CD4-positive, CD25-positive, alpha-beta regulatory T cell (primary cell): ENCODE data around the gene GCAT. TPM values are rescaled to one million over a fixed set of nuclear protein-coding genes. Genes with fewer than 3 reads are reported as not detected.

ENCODE experiments used
- ATAC-seq, 2 donors: fragments of 150-1000 bp; cut with Tn5 transposase; one replicate each; pipeline ENCODE4 v1.10.0; 2021; ENCODE audit warnings: low read depth in 2 of 2, moderate number of reproducible peaks in 2 of 2, moderate library complexity in 1 of 2
- DNase-seq, 3 donors: peaks; one replicate each; pipeline versions ENCODE4 v3.0.0 to v3.0.0-alpha.2; 2012 to 2022; ENCODE audit warnings: mixed read lengths in 1 of 3
- H3K27ac ChIP-seq: one replicate; pipeline ENCODE4 v1.7.0; 2013; ENCODE audit warnings: mild to moderate bottlenecking, low read length; ENCODE audit not compliant: insufficient read depth, poor library complexity, severe bottlenecking
- H3K27me3 ChIP-seq: one replicate; pipeline ENCODE4 v1.7.0; 2013; ENCODE audit warnings: low read length; ENCODE audit not compliant: control insufficient read depth, insufficient read depth
- H3K36me3 ChIP-seq: one replicate; pipeline ENCODE4 v1.7.0; 2013; ENCODE audit warnings: mild to moderate bottlenecking, low read length, moderate library complexity; ENCODE audit not compliant: control insufficient read depth, insufficient read depth
- H3K4me1 ChIP-seq: 2 replicates; pipeline ENCODE4 v1.7.0; 2013; ENCODE audit warnings: mild to moderate bottlenecking, low read length; ENCODE audit not compliant: insufficient read depth, control insufficient read depth, poor library complexity, severe bottlenecking
- H3K4me3 ChIP-seq: one replicate; pipeline ENCODE4 v1.7.0; 2013; ENCODE audit warnings: low read depth, mild to moderate bottlenecking, low read length, moderate library complexity
- H3K9me3 ChIP-seq, 2 experiments: 1 replicate in 1 of 2; 2 replicates in 1 of 2; pipeline ENCODE4 v1.7.0; 2013; ENCODE audit warnings: low read length in 2 of 2, mild to moderate bottlenecking in 1 of 2, moderate library complexity in 1 of 2; ENCODE audit not compliant: control insufficient read depth in 2 of 2
- H3K27ac Mint-ChIP-seq, 3 donors: one replicate each; pipeline ENCODE4 v1.8.0; 2020 to 2022; ENCODE audit warnings: mild to moderate bottlenecking in 3 of 3, mixed read lengths in 3 of 3, moderate library complexity in 2 of 3
- H3K27me3 Mint-ChIP-seq: one replicate; pipeline ENCODE4 v1.8.0; 2022; ENCODE audit warnings: mild to moderate bottlenecking, mixed read lengths
- H3K36me3 Mint-ChIP-seq: one replicate; pipeline ENCODE4 v1.8.0; 2020; ENCODE audit warnings: mixed read lengths
- H3K4me1 Mint-ChIP-seq, 4 donors: one replicate each; pipeline ENCODE4 v1.8.0; 2020 to 2022; ENCODE audit warnings: mixed read lengths in 4 of 4, mild to moderate bottlenecking in 1 of 4
- H3K4me3 Mint-ChIP-seq, 4 donors: one replicate each; pipeline ENCODE4 v1.8.0; 2020 to 2022; ENCODE audit warnings: mild to moderate bottlenecking in 4 of 4, mixed read lengths in 4 of 4, moderate library complexity in 3 of 4
- H3K9me3 Mint-ChIP-seq, 7 donors: one replicate each; pipeline ENCODE4 v1.8.0; 2020 to 2022; ENCODE audit warnings: mixed read lengths in 7 of 7, mild to moderate bottlenecking in 3 of 7, moderate library complexity in 2 of 7
- polyA plus RNA-seq, 4 donors: library from polyadenylated mRNA; unstranded; fragments of 300-500 nt; fragmentation: Illumina TruSeq; gene quantifications; one replicate each; pipeline ENCODE4 v1.2.3, GENCODE V29; 2021
- total RNA-seq: library from RNA; stranded (reverse); gene quantifications from one replicate; pipeline ENCODE4 v1.2.3, GENCODE V29; 2022

The GCAT gene
- total and polyA plus RNA-seq, 5 donors from 2014 or later, result 0.45 to 2.0 (median 1.4) TPM

DNA sequence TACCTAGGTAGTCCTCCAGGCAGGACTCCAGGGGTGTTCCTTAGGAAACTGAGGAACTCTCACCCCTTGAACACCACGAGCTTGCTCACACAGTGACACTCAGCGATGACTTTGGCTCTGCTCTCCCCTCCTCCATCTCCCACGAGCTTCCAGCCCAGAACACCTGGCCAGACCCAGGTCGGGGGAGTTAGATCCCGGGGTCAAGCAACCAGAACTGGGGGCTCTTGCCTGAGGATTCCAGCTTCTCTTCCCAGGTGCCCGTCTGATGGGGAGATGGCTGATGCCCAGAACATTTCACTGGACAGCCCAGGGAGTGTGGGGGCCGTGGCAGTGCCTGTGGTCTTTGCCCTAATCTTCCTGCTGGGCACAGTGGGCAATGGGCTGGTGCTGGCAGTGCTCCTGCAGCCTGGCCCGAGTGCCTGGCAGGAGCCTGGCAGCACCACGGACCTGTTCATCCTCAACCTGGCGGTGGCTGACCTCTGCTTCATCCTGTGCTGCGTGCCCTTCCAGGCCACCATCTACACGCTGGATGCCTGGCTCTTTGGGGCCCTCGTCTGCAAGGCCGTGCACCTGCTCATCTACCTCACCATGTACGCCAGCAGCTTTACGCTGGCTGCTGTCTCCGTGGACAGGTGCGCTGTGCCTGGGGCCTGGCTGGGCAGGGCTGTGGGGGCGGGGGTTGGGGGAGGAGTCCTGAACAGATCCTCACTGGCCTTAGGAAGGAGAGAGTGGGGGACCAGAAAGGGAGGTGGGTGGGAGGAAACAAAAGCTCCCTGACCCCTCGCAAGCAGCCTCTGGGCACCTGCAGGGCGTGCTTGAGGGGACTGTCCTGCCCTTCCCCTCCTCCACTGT, 15.6 kb downstream of the GCAT start, which contains the start of gene GALR3:
GALR3 (plus strand) TSS at position 249 of the 852 bp plus-strand sequence; CDS start at position 274, 25 bp downstream.
- Mint-ChIP-seq H3K4me3 (peak within 1 kb of the TSS in 3 of 4 donors; percentile 43 to 52 (median 49)), H3K4me1 (peaks cover 0 to 19% (median 7%) of the 10 kb centered on the region in 4 donors), H3K27ac (no peak within 1 kb of the TSS), H3K27me3 (peaks cover 27% of the 10 kb centered on the region), H3K9me3 (no peaks in the 10 kb centered on the region), H3K36me3 (no peaks in the 10 kb centered on the region)
- no peak within 1 kb of the TSS for H3K4me3 ChIP-seq
- no peaks in the 10 kb centered on the region for H3K9me3 ChIP-seq
- no peak within 1 kb of the TSS for H3K27ac ChIP-seq
- ATAC-seq (no peak), DNase-seq (no peak)
- H3K27me3 ChIP-seq, result no peaks in the 10 kb centered on the region
- H3K36me3 ChIP-seq, result no peaks in the 10 kb centered on the region
- peaks cover 13% of the 10 kb centered on the region for H3K4me1 ChIP-seq

DNA sequence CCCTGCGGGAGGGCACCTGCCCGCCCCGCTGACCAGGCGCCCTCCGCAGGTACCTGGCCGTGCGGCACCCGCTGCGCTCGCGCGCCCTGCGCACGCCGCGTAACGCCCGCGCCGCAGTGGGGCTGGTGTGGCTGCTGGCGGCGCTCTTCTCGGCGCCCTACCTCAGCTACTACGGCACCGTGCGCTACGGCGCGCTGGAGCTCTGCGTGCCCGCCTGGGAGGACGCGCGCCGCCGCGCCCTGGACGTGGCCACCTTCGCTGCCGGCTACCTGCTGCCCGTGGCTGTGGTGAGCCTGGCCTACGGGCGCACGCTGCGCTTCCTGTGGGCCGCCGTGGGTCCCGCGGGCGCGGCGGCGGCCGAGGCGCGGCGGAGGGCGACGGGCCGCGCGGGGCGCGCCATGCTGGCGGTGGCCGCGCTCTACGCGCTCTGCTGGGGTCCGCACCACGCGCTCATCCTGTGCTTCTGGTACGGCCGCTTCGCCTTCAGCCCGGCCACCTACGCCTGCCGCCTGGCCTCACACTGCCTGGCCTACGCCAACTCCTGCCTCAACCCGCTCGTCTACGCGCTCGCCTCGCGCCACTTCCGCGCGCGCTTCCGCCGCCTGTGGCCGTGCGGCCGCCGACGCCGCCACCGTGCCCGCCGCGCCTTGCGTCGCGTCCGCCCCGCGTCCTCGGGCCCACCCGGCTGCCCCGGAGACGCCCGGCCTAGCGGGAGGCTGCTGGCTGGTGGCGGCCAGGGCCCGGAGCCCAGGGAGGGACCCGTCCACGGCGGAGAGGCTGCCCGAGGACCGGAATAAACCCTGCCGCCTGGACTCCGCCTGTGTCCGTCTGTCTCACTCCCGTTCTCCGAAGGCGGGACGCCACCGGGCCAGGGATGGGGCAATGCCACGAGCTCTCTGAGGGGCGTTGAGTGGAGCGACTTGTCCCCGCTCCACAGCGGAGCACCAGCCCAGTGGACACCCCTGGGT, 17.2 kb downstream of the GCAT start:
- H3K27ac Mint-ChIP-seq, result no peak overlapping the region

DNA sequence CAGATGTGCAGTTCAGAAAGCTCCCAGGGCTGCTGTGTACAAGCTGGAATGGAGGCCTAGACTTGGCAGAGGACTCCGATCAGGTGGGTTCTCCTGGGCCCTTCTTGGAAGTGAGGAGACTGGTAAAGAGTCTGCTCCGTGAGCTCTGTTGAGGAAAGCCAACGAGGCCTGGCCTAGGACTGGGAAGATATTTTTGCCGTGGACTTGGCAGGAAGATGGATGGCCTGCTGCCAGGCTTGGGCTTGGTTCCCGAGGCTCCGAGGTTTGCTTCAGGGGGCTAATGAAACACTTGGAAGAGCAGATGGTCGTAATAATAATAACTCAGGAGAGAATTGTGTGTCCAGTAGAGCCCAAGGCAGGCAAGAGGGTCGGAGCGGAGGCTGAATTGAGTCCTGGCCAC, 19.3 kb downstream of the GCAT start:
- H3K27ac ChIP-seq, result no peak overlapping the region
- peaks cover 5% of the 10 kb centered on the region for H3K4me1 ChIP-seq
- DNase-seq, result no peak
- no peaks in the 10 kb centered on the region for H3K27me3 ChIP-seq
- H3K27me3 Mint-ChIP-seq, result peaks cover 10% of the 10 kb centered on the region
- H3K9me3 Mint-ChIP-seq, result no peaks in the 10 kb centered on the region
- peaks cover 8% of the 10 kb centered on the region for H3K36me3 Mint-ChIP-seq
- no peak for ATAC-seq
- H3K4me3 ChIP-seq, result no peak overlapping the region
- H3K9me3 ChIP-seq, result no peaks in the 10 kb centered on the region
- no peak overlapping the region for H3K4me3 Mint-ChIP-seq
- peaks cover 0 to 6% (median under 1%) of the 10 kb centered on the region in 4 donors for H3K4me1 Mint-ChIP-seq
- peaks cover 20% of the 10 kb centered on the region for H3K36me3 ChIP-seq
- no peak overlapping the region for H3K27ac Mint-ChIP-seq

More for the DNA sequence above, 17.2 kb downstream of the GCAT start:
- no peaks in the 10 kb centered on the region for H3K27me3 ChIP-seq
- peak overlapping the region; percentile 36 to 86 (median 62) for H3K4me3 Mint-ChIP-seq
- no peak overlapping the region for H3K4me3 ChIP-seq
- H3K4me1 ChIP-seq, result peaks cover 5% of the 10 kb centered on the region
- no peaks in the 10 kb centered on the region for H3K9me3 Mint-ChIP-seq
- H3K27ac ChIP-seq, result no peak overlapping the region
- peak; percentile 29 to 38 for ATAC-seq
- H3K36me3 ChIP-seq, result peaks cover under 1% of the 10 kb centered on the region
- H3K9me3 ChIP-seq, result no peaks in the 10 kb centered on the region
- peaks cover 0 to 11% (median 3%) of the 10 kb centered on the region in 4 donors for H3K4me1 Mint-ChIP-seq
- H3K27me3 Mint-ChIP-seq, result peaks cover 16% of the 10 kb centered on the region
- H3K36me3 Mint-ChIP-seq, result peaks cover 4% of the 10 kb centered on the region
- DNase-seq, result peak in 1 of 3 donors; percentile 49

DNA sequence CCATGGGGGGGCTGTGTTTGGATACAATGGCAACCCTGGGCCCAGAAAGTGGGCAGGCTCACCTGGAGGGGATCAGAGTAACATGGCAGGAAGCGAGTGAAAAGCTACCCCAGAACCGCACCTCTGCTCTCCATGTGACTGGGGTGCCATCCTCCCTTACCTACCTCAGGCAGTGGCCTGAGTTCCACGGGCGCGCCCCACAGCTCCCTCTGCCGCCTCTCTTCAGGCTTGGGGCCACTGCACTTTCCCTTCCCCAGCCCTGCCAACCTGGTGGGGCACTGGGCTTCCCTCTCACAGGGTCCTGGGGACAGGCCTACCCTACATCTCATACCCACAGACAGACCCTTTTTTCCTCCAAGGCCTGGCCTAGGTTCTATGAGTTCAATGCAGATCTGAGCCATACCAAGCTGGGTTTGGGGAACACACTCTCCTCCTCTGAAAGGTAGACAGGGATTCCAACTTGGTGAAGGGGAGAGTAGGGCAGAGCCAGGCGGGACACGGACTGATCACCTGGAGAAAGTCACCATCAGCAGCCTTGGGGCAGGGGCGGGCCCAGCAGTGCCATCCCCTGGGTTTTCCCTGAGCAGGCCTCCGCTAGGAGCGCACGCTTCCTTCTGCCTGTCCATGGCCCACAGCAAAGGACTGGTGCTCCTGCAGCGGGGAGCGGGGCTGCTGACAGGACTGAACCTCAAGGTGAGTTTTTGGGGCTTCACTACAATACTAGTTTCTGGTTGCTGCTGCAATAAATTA, 22.5 kb downstream of the GCAT start:
- H3K36me3 ChIP-seq, result peaks cover 41% of the 10 kb centered on the region
- H3K4me1 Mint-ChIP-seq, result peaks cover 0 to 3% (median 0%) of the 10 kb centered on the region in 4 donors
- H3K27me3 ChIP-seq, result no peaks in the 10 kb centered on the region
- no peaks in the 10 kb centered on the region for H3K4me1 ChIP-seq
- H3K27me3 Mint-ChIP-seq, result no peaks in the 10 kb centered on the region
- DNase-seq (no peak), ATAC-seq (no peak)
- H3K9me3 ChIP-seq, result no peaks in the 10 kb centered on the region
- no peak overlapping the region for H3K4me3 ChIP-seq
- no peak overlapping the region for H3K27ac ChIP-seq
- H3K27ac Mint-ChIP-seq, result no peak overlapping the region
- H3K36me3 Mint-ChIP-seq, result peaks cover 12% of the 10 kb centered on the region
- no peak overlapping the region for H3K4me3 Mint-ChIP-seq
- no peaks in the 10 kb centered on the region for H3K9me3 Mint-ChIP-seq

DNA sequence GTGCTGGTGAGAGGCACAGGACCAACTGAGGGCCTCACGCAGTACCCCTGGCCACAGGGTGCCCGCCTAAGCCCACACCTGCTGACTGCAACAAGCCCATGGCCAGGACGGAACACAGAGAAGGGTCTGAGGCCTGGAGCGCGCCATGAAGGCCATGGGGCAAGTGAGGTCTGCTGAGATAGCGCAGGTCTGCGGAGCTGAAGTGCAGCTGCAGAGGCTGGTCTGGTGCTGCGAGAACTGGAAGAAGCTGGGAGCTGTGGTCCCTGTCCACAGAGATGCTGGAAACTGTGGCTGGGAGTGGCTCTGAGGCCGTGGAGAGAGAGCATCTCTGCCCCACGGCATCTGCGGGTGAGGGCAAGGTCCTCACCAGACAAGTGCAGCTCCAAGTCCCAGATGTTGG, 23.7 kb downstream of the GCAT start:
- no peak overlapping the region for H3K27ac ChIP-seq
- Mint-ChIP-seq H3K36me3 (peaks cover 12% of the 10 kb centered on the region), H3K27ac (no peak overlapping the region), H3K4me3 (no peak overlapping the region), H3K4me1 (no peaks in the 10 kb centered on the region), H3K27me3 (no peaks in the 10 kb centered on the region), H3K9me3 (no peaks in the 10 kb centered on the region)
- DNase-seq (no peak), ATAC-seq (no peak)
- H3K27me3 ChIP-seq, result no peaks in the 10 kb centered on the region
- peaks cover 43% of the 10 kb centered on the region for H3K36me3 ChIP-seq
- H3K4me1 ChIP-seq, result no peaks in the 10 kb centered on the region
- H3K4me3 ChIP-seq, result no peak overlapping the region
- no peaks in the 10 kb centered on the region for H3K9me3 ChIP-seq

DNA sequence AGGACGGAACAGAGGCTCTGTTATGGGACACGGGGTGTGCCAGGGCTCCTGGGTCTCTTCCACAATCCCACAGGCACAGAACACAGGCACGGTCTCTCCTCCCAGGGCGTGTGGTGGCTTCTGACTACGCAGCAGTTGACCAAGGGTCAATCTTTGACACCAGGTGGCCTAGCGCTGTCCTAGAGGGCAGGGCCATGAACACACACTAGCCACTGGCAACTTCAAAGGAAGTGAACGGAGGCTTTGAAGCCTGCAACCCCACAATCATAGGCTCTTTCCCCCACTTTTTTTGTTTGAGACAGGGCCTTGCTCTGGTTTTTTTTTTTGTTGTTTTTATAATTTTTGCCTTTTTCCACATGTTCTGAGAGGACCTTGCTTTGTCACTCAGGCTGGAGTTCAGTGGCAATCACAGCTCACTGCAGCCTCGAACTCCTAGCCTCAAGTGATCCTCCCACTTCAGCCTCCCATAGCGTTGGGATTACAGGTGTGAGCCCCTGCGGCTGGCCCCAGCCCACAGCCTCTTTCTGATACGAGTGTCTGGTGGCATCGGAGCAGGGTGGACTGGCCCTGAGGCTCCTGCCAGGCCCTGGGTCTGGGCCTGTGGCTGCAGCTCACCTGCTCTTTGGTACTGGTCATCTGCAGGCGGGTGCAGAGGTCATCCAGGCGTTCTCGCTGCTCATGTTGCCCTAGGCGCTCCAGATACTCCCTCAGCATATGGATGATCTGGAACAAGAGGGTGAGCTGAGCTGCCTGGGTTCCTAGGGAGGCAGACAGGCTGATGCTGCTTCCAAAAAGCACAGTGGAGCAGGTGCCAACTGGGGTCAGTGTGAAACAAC, 24.5 kb downstream of the GCAT start:
- no peak overlapping the region for H3K4me3 Mint-ChIP-seq
- H3K36me3 Mint-ChIP-seq, result peaks cover 17% of the 10 kb centered on the region
- ATAC-seq (no peak), DNase-seq (no peak)
- Histone ChIP-seq H3K4me3 (no peak overlapping the region), H3K4me1 (no peaks in the 10 kb centered on the region), H3K27ac (no peak overlapping the region), H3K9me3 (no peaks in the 10 kb centered on the region), H3K36me3 (peaks cover 44% of the 10 kb centered on the region), H3K27me3 (no peaks in the 10 kb centered on the region)
- H3K9me3 Mint-ChIP-seq, result no peaks in the 10 kb centered on the region
- no peaks in the 10 kb centered on the region for H3K27me3 Mint-ChIP-seq
- H3K27ac Mint-ChIP-seq, result no peak overlapping the region
- H3K4me1 Mint-ChIP-seq, result no peaks in the 10 kb centered on the region
